ENCODE results near the gene IGSF3.
"Not testable (repeated sequence)": the region's sequence is repeated elsewhere in the genome, so short reads cannot be mapped to it uniquely, and the experiment has no call there.

IGSF3 gene

GRCh38 chr1:116595946-116596741 is 71.4 kb downstream of the IGSF3 start:
- not testable (repeated sequence) for H3K79me2 ChIP-seq (ENCODE audit: low read length); H3K27me3 ChIP-seq (replicated peaks; ENCODE audit: insufficient read depth, low read length); DNase-seq; H3K9me2 ChIP-seq (replicated peaks; ENCODE audit: insufficient read depth, low read length); H3K4me3 ChIP-seq (ENCODE audit: low read length); H4K20me1 ChIP-seq (ENCODE audit: insufficient read depth, low read length); H2AFZ ChIP-seq (ENCODE audit: low read length); H3K4me2 ChIP-seq (ENCODE audit: low read depth, low read length); H3K9ac ChIP-seq (ENCODE audit: low read length); H3K4me1 ChIP-seq (ENCODE audit: low read length); H3K9me3 ChIP-seq (replicated peaks; ENCODE audit: insufficient read depth, low read length); H3K36me3 ChIP-seq (replicated peaks; ENCODE audit: insufficient read depth, low read length); H3F3A ChIP-seq (ENCODE audit: insufficient read depth, low read length); H3K27ac ChIP-seq (ENCODE audit: low read length)

GRCh38 chr1:116595065-116595840 is 72.3 kb downstream of the IGSF3 start:
- not testable (repeated sequence) for H3K27ac ChIP-seq (ENCODE audit: low read length); H3K4me2 ChIP-seq (ENCODE audit: low read depth, low read length)

DNA sequence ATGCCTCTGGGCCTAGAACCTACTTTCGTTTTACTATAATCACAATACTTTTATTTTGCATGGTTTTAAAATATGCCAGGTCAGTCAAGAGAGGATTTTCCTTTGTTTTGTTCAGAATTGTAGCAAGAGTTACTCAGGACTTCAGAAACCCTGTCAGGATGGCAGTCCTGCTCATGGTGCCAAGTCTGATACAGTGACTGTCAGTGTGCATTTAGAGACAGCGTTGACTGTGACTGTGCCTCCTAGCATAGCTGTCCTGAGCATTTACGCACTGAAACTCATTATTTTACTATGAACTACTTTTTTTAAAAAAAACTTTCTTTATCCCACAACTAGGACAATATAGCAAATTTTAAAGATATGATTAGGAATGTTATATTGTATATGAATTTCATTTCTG is 73.6 kb downstream of the IGSF3 start:
- DNase-seq; H3K27me3 ChIP-seq (replicated peaks; ENCODE audit: insufficient read depth, low read length); H3F3A ChIP-seq (ENCODE audit: insufficient read depth, low read length); H3K27ac ChIP-seq (ENCODE audit: low read length); H3K9me3 ChIP-seq (replicated peaks; ENCODE audit: insufficient read depth, low read length); H3K36me3 ChIP-seq (replicated peaks; ENCODE audit: insufficient read depth, low read length); H3K4me2 ChIP-seq (ENCODE audit: low read depth, low read length); H4K20me1 ChIP-seq (ENCODE audit: insufficient read depth, low read length); H3K79me2 ChIP-seq (ENCODE audit: low read length); H3K4me3 ChIP-seq (ENCODE audit: low read length); H2AFZ ChIP-seq (ENCODE audit: low read length); H3K9me2 ChIP-seq (replicated peaks; ENCODE audit: insufficient read depth, low read length); H3K4me1 ChIP-seq (ENCODE audit: low read length); H3K9ac ChIP-seq (ENCODE audit: low read length): not testable (repeated sequence)

More at GRCh38 chr1:116595065-116595840, 72.3 kb downstream of the IGSF3 start:
- not testable (repeated sequence) for H3K27me3 ChIP-seq (replicated peaks; ENCODE audit: insufficient read depth, low read length); H2AFZ ChIP-seq (ENCODE audit: low read length); H3K9me2 ChIP-seq (replicated peaks; ENCODE audit: insufficient read depth, low read length); H3K9ac ChIP-seq (ENCODE audit: low read length); H3K4me1 ChIP-seq (ENCODE audit: low read length); DNase-seq; H3K36me3 ChIP-seq (replicated peaks; ENCODE audit: insufficient read depth, low read length); H4K20me1 ChIP-seq (ENCODE audit: insufficient read depth, low read length); H3K4me3 ChIP-seq (ENCODE audit: low read length); H3K79me2 ChIP-seq (ENCODE audit: low read length); H3F3A ChIP-seq (ENCODE audit: insufficient read depth, low read length); H3K9me3 ChIP-seq (replicated peaks; ENCODE audit: insufficient read depth, low read length)

GRCh38 chr1:116593401-116593800 is 74.1 kb downstream of the IGSF3 start:
- not testable (repeated sequence) for H3K4me1 ChIP-seq (ENCODE audit: low read length); H4K20me1 ChIP-seq (ENCODE audit: insufficient read depth, low read length); H3K4me3 ChIP-seq (ENCODE audit: low read length); H3K27me3 ChIP-seq (replicated peaks; ENCODE audit: insufficient read depth, low read length); H2AFZ ChIP-seq (ENCODE audit: low read length); H3K9me3 ChIP-seq (replicated peaks; ENCODE audit: insufficient read depth, low read length); H3K4me2 ChIP-seq (ENCODE audit: low read depth, low read length); H3K36me3 ChIP-seq (replicated peaks; ENCODE audit: insufficient read depth, low read length); H3K79me2 ChIP-seq (ENCODE audit: low read length); H3K9ac ChIP-seq (ENCODE audit: low read length); H3F3A ChIP-seq (ENCODE audit: insufficient read depth, low read length); H3K9me2 ChIP-seq (replicated peaks; ENCODE audit: insufficient read depth, low read length); H3K27ac ChIP-seq (ENCODE audit: low read length); DNase-seq

GRCh38 chr1:116591951-116592605 is 75.5 kb downstream of the IGSF3 start:
- not testable (repeated sequence) for H3K9me2 ChIP-seq (replicated peaks; ENCODE audit: insufficient read depth, low read length); H3K27ac ChIP-seq (ENCODE audit: low read length); H3K4me1 ChIP-seq (ENCODE audit: low read length); H3K4me2 ChIP-seq (ENCODE audit: low read depth, low read length); H3K9ac ChIP-seq (ENCODE audit: low read length); H4K20me1 ChIP-seq (ENCODE audit: insufficient read depth, low read length); H3F3A ChIP-seq (ENCODE audit: insufficient read depth, low read length); H3K4me3 ChIP-seq (ENCODE audit: low read length); H3K79me2 ChIP-seq (ENCODE audit: low read length); H3K36me3 ChIP-seq (replicated peaks; ENCODE audit: insufficient read depth, low read length); H2AFZ ChIP-seq (ENCODE audit: low read length); H3K27me3 ChIP-seq (replicated peaks; ENCODE audit: insufficient read depth, low read length); DNase-seq; H3K9me3 ChIP-seq (replicated peaks; ENCODE audit: insufficient read depth, low read length)

GRCh38 chr1:116591006-116591950 is 76.3 kb downstream of the IGSF3 start:
- DNase-seq; H3K27ac ChIP-seq (ENCODE audit: low read length); H3K9me2 ChIP-seq (replicated peaks; ENCODE audit: insufficient read depth, low read length); H2AFZ ChIP-seq (ENCODE audit: low read length); H3K79me2 ChIP-seq (ENCODE audit: low read length); H3K4me3 ChIP-seq (ENCODE audit: low read length); H3K4me2 ChIP-seq (ENCODE audit: low read depth, low read length); H3K9me3 ChIP-seq (replicated peaks; ENCODE audit: insufficient read depth, low read length); H3F3A ChIP-seq (ENCODE audit: insufficient read depth, low read length); H4K20me1 ChIP-seq (ENCODE audit: insufficient read depth, low read length); H3K36me3 ChIP-seq (replicated peaks; ENCODE audit: insufficient read depth, low read length); H3K9ac ChIP-seq (ENCODE audit: low read length); H3K27me3 ChIP-seq (replicated peaks; ENCODE audit: insufficient read depth, low read length); H3K4me1 ChIP-seq (ENCODE audit: low read length): not testable (repeated sequence)

DNA sequence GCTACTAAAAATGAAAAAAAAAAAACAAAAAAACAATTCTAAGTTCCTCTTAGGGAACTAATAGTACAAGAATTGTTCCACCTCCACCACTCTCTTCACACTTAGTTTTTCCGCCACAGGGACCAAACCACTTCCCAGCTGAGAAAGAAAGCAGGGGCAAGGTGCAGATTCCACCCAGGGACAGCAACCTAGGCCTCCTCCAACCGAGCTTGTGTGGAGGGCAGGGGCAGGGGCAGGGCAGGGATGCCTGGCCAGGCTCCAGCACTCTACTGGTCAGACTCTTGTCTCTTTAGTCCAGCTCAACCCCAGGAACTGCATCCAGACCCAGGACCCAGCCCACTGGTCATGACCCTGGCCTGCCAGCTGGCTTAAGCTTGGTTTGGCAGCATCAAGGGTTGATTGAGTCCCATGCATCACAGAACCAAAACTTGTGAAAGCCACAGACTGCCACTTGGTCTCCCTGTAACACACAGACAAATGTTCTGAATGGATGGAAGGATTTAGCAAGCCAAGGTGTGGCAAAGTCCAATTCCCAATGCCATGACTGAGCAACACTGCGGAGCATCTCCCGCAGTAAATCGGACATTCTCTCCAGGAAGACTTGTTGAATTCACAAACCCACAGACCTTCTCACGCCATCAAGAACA is 77.1 kb downstream of the IGSF3 start:
- not testable (repeated sequence) for H3K4me3 ChIP-seq (ENCODE audit: low read length); H3K79me2 ChIP-seq (ENCODE audit: low read length); DNase-seq; H3K9me2 ChIP-seq (replicated peaks; ENCODE audit: insufficient read depth, low read length); H2AFZ ChIP-seq (ENCODE audit: low read length); H3K27me3 ChIP-seq (replicated peaks; ENCODE audit: insufficient read depth, low read length); H3K9me3 ChIP-seq (replicated peaks; ENCODE audit: insufficient read depth, low read length); H3K9ac ChIP-seq (ENCODE audit: low read length); H3K36me3 ChIP-seq (replicated peaks; ENCODE audit: insufficient read depth, low read length); H4K20me1 ChIP-seq (ENCODE audit: insufficient read depth, low read length); H3K27ac ChIP-seq (ENCODE audit: low read length); H3F3A ChIP-seq (ENCODE audit: insufficient read depth, low read length); H3K4me1 ChIP-seq (ENCODE audit: low read length); H3K4me2 ChIP-seq (ENCODE audit: low read depth, low read length)

Measured in MM.1S (cell line).